ENCODE results near the gene KRT17.
"Not testable (repeated sequence)": the region's sequence is repeated elsewhere in the genome, so short reads cannot be mapped to it uniquely, and the experiment has no call there.

Gene KRT17

GRCh38 chr17:41621916-41622315, 2.5 kb downstream of the KRT17 start:
- DNase-seq (ENCODE audit: extremely low read depth in 1 of 2, low read depth in 1 of 2), result no peak

GRCh38 chr17:41621435-41621817, 2.9 kb downstream of the KRT17 start:
- DNase-seq (ENCODE audit: extremely low read depth in 1 of 2, low read depth in 1 of 2), result not testable (repeated sequence)

- DNase-seq (ENCODE audit: extremely low read depth in 1 of 2, low read depth in 1 of 2), result no peak
Observed at GRCh38 chr17:41620583-41621434, 3.6 kb downstream of the KRT17 start.

- not testable (repeated sequence) for DNase-seq (ENCODE audit: extremely low read depth in 1 of 2, low read depth in 1 of 2)
Observed at GRCh38 chr17:41619927-41620582, 4.3 kb downstream of the KRT17 start.

- no peak for DNase-seq (ENCODE audit: extremely low read depth in 1 of 2, low read depth in 1 of 2)
Observed at GRCh38 chr17:41619036-41619926, 5.1 kb downstream of the KRT17 start.

GRCh38 chr17:41618341-41619035, 5.9 kb downstream of the KRT17 start:
- no peak for DNase-seq (ENCODE audit: extremely low read depth in 1 of 2, low read depth in 1 of 2)

GRCh38 chr17:41617698-41618097, 6.7 kb downstream of the KRT17 start:
- DNase-seq (ENCODE audit: extremely low read depth in 1 of 2, low read depth in 1 of 2), result no peak

GRCh38 chr17:41617136-41617535, 7.2 kb downstream of the KRT17 start:
- DNase-seq (ENCODE audit: extremely low read depth in 1 of 2, low read depth in 1 of 2), result no peak

- DNase-seq (ENCODE audit: extremely low read depth in 1 of 2, low read depth in 1 of 2), result not testable (repeated sequence)
Observed at GRCh38 chr17:41616486-41616885, 7.9 kb downstream of the KRT17 start.

GRCh38 chr17:41615454-41615853, 8.9 kb downstream of the KRT17 start:
- no peak for DNase-seq (ENCODE audit: extremely low read depth in 1 of 2, low read depth in 1 of 2)

- DNase-seq (ENCODE audit: extremely low read depth in 1 of 2, low read depth in 1 of 2), result not testable (repeated sequence)
Observed at GRCh38 chr17:41614767-41615166, 9.6 kb downstream of the KRT17 start.

- no peak for DNase-seq (ENCODE audit: extremely low read depth in 1 of 2, low read depth in 1 of 2)
Observed at GRCh38 chr17:41614098-41614497, 10.3 kb downstream of the KRT17 start.

GRCh38 chr17:41613277-41614082, 10.9 kb downstream of the KRT17 start:
- DNase-seq (ENCODE audit: extremely low read depth in 1 of 2, low read depth in 1 of 2), result no peak

GRCh38 chr17:41612376-41613160, 11.8 kb downstream of the KRT17 start, which contains the start of gene KRT16:
KRT16 (minus strand) TSS chr17:41612767; CDS start chr17:41612688, 79 bp downstream.
- DNase-seq (ENCODE audit: extremely low read depth in 1 of 2, low read depth in 1 of 2), result not testable (repeated sequence)

GRCh38 chr17:41610965-41611640, 13.3 kb downstream of the KRT17 start:
- no peak for DNase-seq (ENCODE audit: extremely low read depth in 1 of 2, low read depth in 1 of 2)

- not testable (repeated sequence) for DNase-seq (ENCODE audit: extremely low read depth in 1 of 2, low read depth in 1 of 2)
Observed at GRCh38 chr17:41610061-41610517, 14.3 kb downstream of the KRT17 start.

- not testable (repeated sequence) for DNase-seq (ENCODE audit: extremely low read depth in 1 of 2, low read depth in 1 of 2)
Observed at GRCh38 chr17:41606930-41607329, 17.4 kb downstream of the KRT17 start.

- DNase-seq (ENCODE audit: extremely low read depth in 1 of 2, low read depth in 1 of 2), result no peak
Observed at GRCh38 chr17:41602524-41602923, 21.9 kb downstream of the KRT17 start.

Data from stimulated activated CD8-positive, alpha-beta memory T cell treated with anti-CD3 and anti-CD28 coated beads, Interleukin-7, amount 100 ng/mL, for 48 hours (primary cell).